Lung (tissue), 12 donors: ENCODE results near the gene MSMB. TPM values are rescaled to one million over a fixed set of nuclear protein-coding genes. Genes with fewer than 3 reads are reported as not detected.

Experiments used
- ATAC-seq: fragments of 200-7000 bp; cut with Tn5 transposase; one replicate; pipeline ENCODE4 v1.9.1; 2020; ENCODE audit warnings: moderate number of reproducible peaks; ENCODE audit not compliant: insufficient read depth, low FRiP score
- DNase-seq, 3 donors: peaks; one replicate each; pipeline ENCODE4 v3.0.0-alpha.2; 2013 to 2017
- H3K27ac ChIP-seq, 2 donors: one replicate each; pipeline ENCODE4 v1.5.1; 2013; ENCODE audit warnings: mild to moderate bottlenecking in 2 of 2, moderate library complexity in 2 of 2, control low read depth in 1 of 2, inconsistent platforms in 1 of 2, low read depth in 1 of 2, low read length in 1 of 2
- H3K27me3 ChIP-seq, 3 donors: one replicate each; pipeline ENCODE4 v1.5.1; 2013; ENCODE audit warnings: low read length in 2 of 3; ENCODE audit not compliant: control insufficient read depth in 3 of 3, insufficient read depth in 3 of 3
- H3K36me3 ChIP-seq, 4 donors: one replicate each; pipeline ENCODE4 v1.5.1; 2013; ENCODE audit warnings: low read length in 4 of 4, mild to moderate bottlenecking in 1 of 4, moderate library complexity in 1 of 4; ENCODE audit not compliant: control insufficient read depth in 4 of 4, insufficient read depth in 4 of 4
- H3K4me1 ChIP-seq, 5 donors: one replicate each; pipeline ENCODE4 v1.5.1; 2013; ENCODE audit warnings: low read length in 5 of 5, mild to moderate bottlenecking in 2 of 5, moderate library complexity in 1 of 5; ENCODE audit not compliant: control insufficient read depth in 5 of 5, insufficient read depth in 5 of 5
- H3K4me3 ChIP-seq: one replicate; pipeline ENCODE4 v1.5.1; 2013; ENCODE audit warnings: mild to moderate bottlenecking, control low read depth, moderate library complexity
- H3K9ac ChIP-seq, 2 donors: one replicate each; pipeline ENCODE4 v1.5.1; 2013; ENCODE audit warnings: low read length in 2 of 2, control low read depth in 1 of 2; ENCODE audit not compliant: insufficient read depth in 1 of 2
- H3K9me3 ChIP-seq, 4 donors: one replicate each; pipeline ENCODE4 v1.5.1; 2013; ENCODE audit warnings: low read length in 3 of 4, mild to moderate bottlenecking in 1 of 4, moderate library complexity in 1 of 4; ENCODE audit not compliant: control insufficient read depth in 4 of 4, insufficient read depth in 3 of 4
- CTCF ChIP-seq: IDR thresholded peaks from 2 replicates; pipeline ENCODE4 v1.5.1; 2012; ENCODE audit warnings: mild to moderate bottlenecking; ENCODE audit errors: control extremely low read depth, extremely low read depth
- WGBS, 2 donors: extraction: QIAGEN DNeasy Blood & Tissue Kit; methylation state at CpG; one replicate each; pipeline ENCODE4 v1.1.7; 2013; 5-methylcytosine and 5-hydroxymethylcytosine counted together
- polyA plus RNA-seq, 2 donors: library from polyadenylated mRNA; stranded (reverse); fragments of 200-250 nt; gene quantifications; one replicate each; pipeline ENCODE4 v1.2.1, GENCODE V29; 2013
- total RNA-seq, 2 donors: library from RNA; depleted of rRNA in 1 of 2; stranded (reverse); fragments of >200 nt in 1 of 2; gene quantifications; one replicate each; pipeline ENCODE4 v1.2.1, GENCODE V29; 2014 to 2021
- donor health status: control.
- donor health status: control.
- donor health status: Bipolar disorder and iron deficiency.
- donor health status: healthy.
- donor health status: DM: yes; HTN: yes; CAD: no.

MSMB gene
- total and polyA plus RNA-seq, 4 donors = 0.64 to 62.7 (median 18.5) TPM; not detected in 1

- no peak overlapping the region for H3K27ac ChIP-seq
- H3K9ac ChIP-seq = no peak overlapping the region
- peaks cover 0 to 15% (median 0%) of the 10 kb centered on the region in 5 donors for H3K4me1 ChIP-seq
- no peak for DNase-seq
- H3K27me3 ChIP-seq = no peaks in the 10 kb centered on the region
- ATAC-seq = no peak
- no peak for TF ChIP-seq CTCF
- WGBS, 2 donors = 51 to 61% methylated on average over 2 of the region's 2 CpGs
- no peaks in the 10 kb centered on the region for H3K36me3 ChIP-seq
- H3K9me3 ChIP-seq = no peaks in the 10 kb centered on the region
- no peak overlapping the region for H3K4me3 ChIP-seq
These were observed 2.1 kb upstream of the MSMB start for GRCh38 chr10:46048152-46048551.

GRCh38 chr10:46042527-46042926, 3.5 kb downstream of the MSMB start:
- Histone ChIP-seq H3K27ac (no peak overlapping the region), H3K36me3 (no peaks in the 10 kb centered on the region), H3K9ac (no peak overlapping the region), H3K4me1 (no peaks in the 10 kb centered on the region), H3K4me3 (no peak overlapping the region), H3K9me3 (no peaks in the 10 kb centered on the region), H3K27me3 (peaks cover 0 to 2% (median 0%) of the 10 kb centered on the region in 3 donors)
- no peak for DNase-seq
- WGBS, 2 donors = 64 to 82% methylated on average over 4 of the region's 4 CpGs
- no peak for ATAC-seq
- no peak for TF ChIP-seq CTCF

DNA sequence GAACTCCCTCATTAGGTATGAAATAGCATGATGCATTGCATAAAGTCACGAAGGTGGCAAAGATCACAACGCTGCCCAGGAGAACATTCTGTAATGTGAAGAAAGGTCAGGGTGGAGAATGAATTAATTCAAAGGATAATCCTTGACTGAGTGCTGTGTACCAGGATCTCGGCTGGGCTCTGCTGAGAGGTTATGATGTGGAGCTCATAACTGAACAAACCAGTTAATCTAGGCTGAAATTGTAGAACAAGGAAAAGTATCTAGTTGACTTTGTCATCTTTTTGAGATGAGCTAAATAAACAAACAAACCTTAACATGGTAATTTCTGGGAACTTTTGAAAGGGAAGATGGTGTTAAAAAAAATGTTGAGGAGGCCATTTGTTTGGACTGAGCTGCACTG, 6.1 kb downstream of the MSMB start:
- peaks cover 0 to 2% (median 0%) of the 10 kb centered on the region in 3 donors for H3K27me3 ChIP-seq
- H3K9ac ChIP-seq = no peak overlapping the region
- no peak for ATAC-seq
- 79 to 81% methylated on average over 3 of the region's 3 CpGs for WGBS, 2 donors
- H3K4me1 ChIP-seq = no peaks in the 10 kb centered on the region
- no peaks in the 10 kb centered on the region for H3K36me3 ChIP-seq
- no peaks in the 10 kb centered on the region for H3K9me3 ChIP-seq
- no peak overlapping the region for H3K27ac ChIP-seq
- DNase-seq = no peak
- H3K4me3 ChIP-seq = no peak overlapping the region
- no peak for TF ChIP-seq CTCF

- Histone ChIP-seq H3K27ac (no peak overlapping the region), H3K4me1 (peaks cover 0 to 2% (median 0%) of the 10 kb centered on the region in 5 donors), H3K27me3 (no peaks in the 10 kb centered on the region), H3K9me3 (no peaks in the 10 kb centered on the region), H3K36me3 (no peaks in the 10 kb centered on the region), H3K9ac (no peak overlapping the region), H3K4me3 (no peak overlapping the region)
- ATAC-seq (no peak), DNase-seq (no peak)
- 91% methylated on average over 8 of the region's 8 CpGs for WGBS, 2 donors
- TF ChIP-seq CTCF = no peak
These were observed 8.8 kb downstream of the MSMB start for GRCh38 chr10:46037107-46037825.
